K562 (cell line): ENCODE data around the gene AIDA. TPM values are rescaled to one million over a fixed set of nuclear protein-coding genes. Genes with fewer than 3 reads are reported as not detected.

Experiments used
- CEBPB ChIP-seq: fragments of 450-650 bp; IDR thresholded peaks from 2 replicates; pipeline ENCODE4 v1.6.1; 2016; ENCODE audit warnings: missing genetic modification characterization, missing compliant biosample characterization
- CHD4 ChIP-seq: fragments of 200-600 bp; sonication (generic); IDR thresholded peaks from 3 replicates; pipeline ENCODE4 v1.6.1; 2012; ENCODE audit warnings: low read depth, mild to moderate bottlenecking, mixed read lengths, low read length, inconsistent platforms; ENCODE audit not compliant: insufficient read depth, insufficient replicate concordance, poor library complexity, severe bottlenecking
- ELF1 ChIP-seq: fragments of 200-800 bp; sonication (Bioruptor generic); IDR thresholded peaks from 2 replicates; pipeline ENCODE4 v1.6.1; 2016; ENCODE audit warnings: missing genetic modification characterization, missing compliant biosample characterization
- HDAC1 ChIP-seq, 2 experiments: fragments of 450-650 bp; IDR thresholded peaks; 2 replicates each; pipeline ENCODE4 v1.6.1; 2016 to 2017; ENCODE audit warnings: inconsistent platforms in 1 of 2, mild to moderate bottlenecking in 1 of 2, moderate library complexity in 1 of 2
- HMG20B ChIP-seq: fragments of 250-450 bp; sonication (Bioruptor Pico); IDR thresholded peaks from 2 replicates; pipeline ENCODE4 v1.5.0; 2021; ENCODE audit warnings: mild to moderate bottlenecking
- MTA1 ChIP-seq: fragments of 450-650 bp; IDR thresholded peaks from 2 replicates; pipeline ENCODE4 v1.6.1; 2017; ENCODE audit warnings: borderline replicate concordance
- NR2F6 ChIP-seq: fragments of 450-650 bp; formaldehyde crosslinking; IDR thresholded peaks from 2 replicates; pipeline ENCODE4 v1.4.0; 2020; ENCODE audit warnings: mild to moderate bottlenecking
- PURB ChIP-seq: sonication (generic); formaldehyde crosslinking; IDR thresholded peaks from 2 replicates; pipeline ENCODE4 v1.9.0; 2021; ENCODE audit warnings: low read depth, mild to moderate bottlenecking, missing genetic modification reagents
- SMARCA5 ChIP-seq: fragments of 450-650 bp; IDR thresholded peaks from 2 replicates; pipeline ENCODE4 v1.6.1; 2016
- XRCC3 ChIP-seq: fragments of 450-650 bp; IDR thresholded peaks from 2 replicates; pipeline ENCODE4 v1.6.1; 2017; ENCODE audit warnings: mild to moderate bottlenecking, moderate library complexity
- ZNF408 ChIP-seq: fragments of 250-450 bp; sonication (Bioruptor Pico); IDR thresholded peaks from 2 replicates; pipeline ENCODE4 v1.4.0; 2020; ENCODE audit warnings: low read depth, mild to moderate bottlenecking, moderate library complexity
- ZNF431 ChIP-seq: sonication (generic); formaldehyde crosslinking; IDR thresholded peaks from 2 replicates; pipeline ENCODE4 v1.8.0; 2022; ENCODE audit warnings: mild to moderate bottlenecking, missing genetic modification reagents
- ZNF57 ChIP-seq: fragments of 450-650 bp; formaldehyde crosslinking; IDR thresholded peaks from 2 replicates; pipeline ENCODE4 v1.4.0; 2020; ENCODE audit warnings: mild to moderate bottlenecking, moderate library complexity
- polyA plus RNA-seq, 8 experiments: library from polyadenylated mRNA; depleted of rRNA in 4 of 8; stranded (reverse) in 5 of 8; unstranded in 3 of 8; fragments of >200 nt; fragmentation: Nextera tagmentation in 2 of 8; fragmentation: Illumina TruSeq in 1 of 8; extraction: Ambion mirVana in 2 of 8; extraction: Trizol in 1 of 8; gene quantifications; 2 replicates each; pipeline versions ENCODE4 v1.2.1 to v1.2.3, GENCODE V29; 2011 to 2014; ENCODE audit warnings: inconsistent platforms in 1 of 8, missing spikeins in 1 of 8
- total RNA-seq, 7 experiments: library from RNA; depleted of rRNA in 6 of 7; stranded (reverse); fragments of >200 nt in 6 of 7; fragmentation: Illumina TruSeq in 2 of 7; extraction: Trizol in 2 of 7; gene quantifications; 2 replicates each; pipeline versions ENCODE4 v1.2.1 to v1.2.3, GENCODE V29; 2011 to 2021; ENCODE audit warnings: low replicate concordance in 1 of 7
- TF ChIP-seq, protein P1 (sequence below): fragments of 450-650 bp; IDR thresholded peaks from 2 replicates; pipeline ENCODE4 v1.6.1; 2016; ENCODE audit warnings: low read depth
- TF ChIP-seq, protein P2 (sequence below): fragments of 450-650 bp; conservative IDR thresholded peaks from 2 replicates; pipeline ENCODE4 v1.6.1; 2016; ENCODE audit warnings: missing genetic modification characterization, low read depth, mild to moderate bottlenecking, missing compliant biosample characterization, moderate library complexity
- TF ChIP-seq, protein P3 (sequence below): IDR thresholded peaks from 3 replicates; pipeline ENCODE4 v1.6.1; 2011; ENCODE audit warnings: borderline replicate concordance, mild to moderate bottlenecking, moderate library complexity; ENCODE audit not compliant: insufficient read length; ENCODE audit errors: extremely low read depth

AIDA gene
- total and polyA plus RNA-seq, 9 of the 15 experiments (the other 6 are each of a cell fraction or from before 2014, with no cell fraction given): 18.2 to 77.9 (median 24.9) TPM

DNA sequence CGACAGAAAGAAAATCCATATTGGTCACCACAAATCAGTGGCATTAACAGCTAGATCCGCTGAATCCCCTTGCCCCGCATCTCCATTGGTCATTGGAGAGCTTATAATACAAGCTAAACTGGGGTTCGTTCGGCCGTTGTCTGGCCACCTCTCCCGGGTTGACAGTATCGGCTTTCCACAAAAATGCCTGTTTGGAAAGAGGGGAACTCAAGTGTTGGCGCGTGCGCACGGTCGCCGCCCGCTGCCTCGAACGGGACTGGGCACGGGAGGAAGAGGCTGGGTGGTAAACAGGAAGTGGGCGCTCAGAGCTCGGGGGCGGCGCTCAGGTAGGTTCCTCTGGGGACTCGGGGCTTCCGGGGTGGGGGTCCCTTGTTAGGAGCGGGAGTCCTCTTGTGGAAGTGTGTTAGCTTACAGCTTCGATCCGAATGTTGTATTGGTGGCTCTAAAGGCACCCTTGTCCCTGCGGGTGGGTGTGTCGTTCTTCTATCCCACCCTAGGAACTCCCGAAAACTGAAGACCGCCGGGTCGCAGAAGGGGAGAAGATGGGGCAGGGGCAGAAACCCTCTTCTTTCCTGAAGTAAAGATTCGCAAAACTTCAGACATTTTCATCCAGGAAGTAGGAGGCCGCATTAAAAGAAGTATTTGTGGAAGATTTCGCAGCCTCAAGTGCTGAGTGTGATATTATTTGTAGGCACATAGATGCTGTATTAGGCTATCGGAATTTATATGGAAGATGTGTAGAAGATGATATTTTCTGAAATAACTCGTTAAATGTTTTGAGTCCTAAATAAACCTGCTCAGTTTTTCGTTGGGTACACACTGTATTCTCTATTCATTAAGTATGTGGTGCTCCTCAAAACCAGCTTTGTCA, 1.0 kb upstream of the AIDA start (continued):
- TF ChIP-seq CHD4: no peak
- no peak for TF ChIP-seq CEBPB
- TF ChIP-seq NR2F6 (CRISPR knock-in tag): no peak
- TF ChIP-seq, protein P1, sequence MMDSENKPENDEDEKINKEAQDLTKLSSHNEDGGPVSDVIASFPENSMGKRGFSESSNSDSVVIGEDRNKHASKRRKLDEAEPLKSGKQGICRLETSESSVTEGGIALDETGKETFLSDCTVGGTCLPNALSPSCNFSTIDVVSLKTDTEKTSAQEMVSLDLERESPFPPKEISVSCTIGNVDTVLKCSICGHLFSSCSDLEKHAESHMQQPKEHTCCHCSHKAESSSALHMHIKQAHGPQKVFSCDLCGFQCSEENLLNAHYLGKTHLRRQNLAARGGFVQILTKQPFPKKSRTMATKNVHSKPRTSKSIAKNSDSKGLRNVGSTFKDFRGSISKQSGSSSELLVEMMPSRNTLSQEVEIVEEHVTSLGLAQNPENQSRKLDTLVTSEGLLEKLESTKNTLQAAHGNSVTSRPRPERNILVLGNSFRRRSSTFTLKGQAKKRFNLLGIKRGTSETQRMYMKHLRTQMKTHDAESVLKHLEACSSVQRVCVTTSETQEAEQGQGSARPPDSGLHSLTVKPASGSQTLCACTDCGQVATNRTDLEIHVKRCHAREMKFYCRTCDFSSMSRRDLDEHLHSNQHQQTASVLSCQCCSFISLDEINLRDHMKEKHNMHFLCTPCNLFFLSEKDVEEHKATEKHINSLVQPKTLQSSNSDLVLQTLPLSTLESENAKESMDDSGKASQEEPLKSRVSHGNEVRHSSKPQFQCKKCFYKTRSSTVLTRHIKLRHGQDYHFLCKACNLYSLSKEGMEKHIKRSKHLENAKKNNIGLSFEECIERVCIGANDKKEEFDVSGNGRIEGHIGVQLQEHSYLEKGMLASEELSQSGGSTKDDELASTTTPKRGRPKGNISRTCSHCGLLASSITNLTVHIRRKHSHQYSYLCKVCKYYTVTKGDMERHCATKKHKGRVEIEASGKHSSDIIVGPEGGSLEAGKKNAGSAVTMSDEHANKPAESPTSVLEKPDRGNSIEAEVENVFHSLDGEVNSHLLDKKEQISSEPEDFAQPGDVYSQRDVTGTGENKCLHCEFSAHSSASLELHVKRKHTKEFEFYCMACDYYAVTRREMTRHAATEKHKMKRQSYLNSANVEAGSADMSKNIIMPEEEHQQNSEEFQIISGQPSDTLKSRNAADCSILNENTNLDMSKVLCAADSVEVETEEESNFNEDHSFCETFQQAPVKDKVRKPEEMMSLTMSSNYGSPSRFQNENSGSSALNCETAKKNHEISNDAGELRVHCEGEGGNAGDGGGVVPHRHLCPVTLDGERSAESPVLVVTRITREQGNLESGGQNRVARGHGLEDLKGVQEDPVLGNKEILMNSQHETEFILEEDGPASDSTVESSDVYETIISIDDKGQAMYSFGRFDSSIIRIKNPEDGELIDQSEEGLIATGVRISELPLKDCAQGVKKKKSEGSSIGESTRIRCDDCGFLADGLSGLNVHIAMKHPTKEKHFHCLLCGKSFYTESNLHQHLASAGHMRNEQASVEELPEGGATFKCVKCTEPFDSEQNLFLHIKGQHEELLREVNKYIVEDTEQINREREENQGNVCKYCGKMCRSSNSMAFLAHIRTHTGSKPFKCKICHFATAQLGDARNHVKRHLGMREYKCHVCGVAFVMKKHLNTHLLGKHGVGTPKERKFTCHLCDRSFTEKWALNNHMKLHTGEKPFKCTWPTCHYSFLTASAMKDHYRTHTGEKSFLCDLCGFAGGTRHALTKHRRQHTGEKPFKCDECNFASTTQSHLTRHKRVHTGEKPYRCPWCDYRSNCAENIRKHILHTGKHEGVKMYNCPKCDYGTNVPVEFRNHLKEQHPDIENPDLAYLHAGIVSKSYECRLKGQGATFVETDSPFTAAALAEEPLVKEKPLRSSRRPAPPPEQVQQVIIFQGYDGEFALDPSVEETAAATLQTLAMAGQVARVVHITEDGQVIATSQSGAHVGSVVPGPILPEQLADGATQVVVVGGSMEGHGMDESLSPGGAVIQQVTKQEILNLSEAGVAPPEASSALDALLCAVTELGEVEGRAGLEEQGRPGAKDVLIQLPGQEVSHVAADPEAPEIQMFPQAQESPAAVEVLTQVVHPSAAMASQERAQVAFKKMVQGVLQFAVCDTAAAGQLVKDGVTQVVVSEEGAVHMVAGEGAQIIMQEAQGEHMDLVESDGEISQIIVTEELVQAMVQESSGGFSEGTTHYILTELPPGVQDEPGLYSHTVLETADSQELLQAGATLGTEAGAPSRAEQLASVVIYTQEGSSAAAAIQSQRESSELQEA: no peak
- no peak for TF ChIP-seq HMG20B (CRISPR knock-in tag)
- peak; percentile 36; the same call in 1 of the 2 replicates for TF ChIP-seq ZNF431 (CRISPR knock-in tag)
- TF ChIP-seq ELF1 (tag): peak; percentile 68
- TF ChIP-seq, protein P2, sequence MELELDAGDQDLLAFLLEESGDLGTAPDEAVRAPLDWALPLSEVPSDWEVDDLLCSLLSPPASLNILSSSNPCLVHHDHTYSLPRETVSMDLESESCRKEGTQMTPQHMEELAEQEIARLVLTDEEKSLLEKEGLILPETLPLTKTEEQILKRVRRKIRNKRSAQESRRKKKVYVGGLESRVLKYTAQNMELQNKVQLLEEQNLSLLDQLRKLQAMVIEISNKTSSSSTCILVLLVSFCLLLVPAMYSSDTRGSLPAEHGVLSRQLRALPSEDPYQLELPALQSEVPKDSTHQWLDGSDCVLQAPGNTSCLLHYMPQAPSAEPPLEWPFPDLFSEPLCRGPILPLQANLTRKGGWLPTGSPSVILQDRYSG (tag): no peak
- TF ChIP-seq XRCC3: no peak
- no peak for TF ChIP-seq PURB
- TF ChIP-seq SMARCA5: no peak
- TF ChIP-seq ZNF57 (CRISPR knock-in tag): no peak
- no peak for TF ChIP-seq MTA1
- TF ChIP-seq HDAC1 (IDR thresholded peaks at IDR 0.05): peak in 1 of 2 experiments; percentile 55; a peak in 2 of 4 replicates
- no peak for TF ChIP-seq ZNF408
- TF ChIP-seq, protein P3, sequence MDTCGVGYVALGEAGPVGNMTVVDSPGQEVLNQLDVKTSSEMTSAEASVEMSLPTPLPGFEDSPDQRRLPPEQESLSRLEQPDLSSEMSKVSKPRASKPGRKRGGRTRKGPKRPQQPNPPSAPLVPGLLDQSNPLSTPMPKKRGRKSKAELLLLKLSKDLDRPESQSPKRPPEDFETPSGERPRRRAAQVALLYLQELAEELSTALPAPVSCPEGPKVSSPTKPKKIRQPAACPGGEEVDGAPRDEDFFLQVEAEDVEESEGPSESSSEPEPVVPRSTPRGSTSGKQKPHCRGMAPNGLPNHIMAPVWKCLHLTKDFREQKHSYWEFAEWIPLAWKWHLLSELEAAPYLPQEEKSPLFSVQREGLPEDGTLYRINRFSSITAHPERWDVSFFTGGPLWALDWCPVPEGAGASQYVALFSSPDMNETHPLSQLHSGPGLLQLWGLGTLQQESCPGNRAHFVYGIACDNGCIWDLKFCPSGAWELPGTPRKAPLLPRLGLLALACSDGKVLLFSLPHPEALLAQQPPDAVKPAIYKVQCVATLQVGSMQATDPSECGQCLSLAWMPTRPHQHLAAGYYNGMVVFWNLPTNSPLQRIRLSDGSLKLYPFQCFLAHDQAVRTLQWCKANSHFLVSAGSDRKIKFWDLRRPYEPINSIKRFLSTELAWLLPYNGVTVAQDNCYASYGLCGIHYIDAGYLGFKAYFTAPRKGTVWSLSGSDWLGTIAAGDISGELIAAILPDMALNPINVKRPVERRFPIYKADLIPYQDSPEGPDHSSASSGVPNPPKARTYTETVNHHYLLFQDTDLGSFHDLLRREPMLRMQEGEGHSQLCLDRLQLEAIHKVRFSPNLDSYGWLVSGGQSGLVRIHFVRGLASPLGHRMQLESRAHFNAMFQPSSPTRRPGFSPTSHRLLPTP: no peak
